GM12892 (cell line): ENCODE measurements around the gene SRGN.

Source experiments
- POLR2A ChIP-seq: IDR thresholded peaks from 2 replicates; pipeline ENCODE4 v1.6.1; 2011; ENCODE audit warnings: low read depth, low read length, control low read depth
- POLR2AphosphoS5 ChIP-seq: IDR thresholded peaks from 2 replicates; pipeline ENCODE4 v1.6.1; 2011; ENCODE audit warnings: low read depth, low read length, control low read depth

GRCh38 chr10:69142983-69143382, 55.1 kb downstream of the SRGN start:
- TF ChIP-seq POLR2A: no peak
- TF ChIP-seq POLR2AphosphoS5: no peak
